ENCODE measurements around the gene RAB8A.
A peak's percentile ranks its signal among the peaks of the same experiment; 100 is the strongest.

The RAB8A gene

DNA sequence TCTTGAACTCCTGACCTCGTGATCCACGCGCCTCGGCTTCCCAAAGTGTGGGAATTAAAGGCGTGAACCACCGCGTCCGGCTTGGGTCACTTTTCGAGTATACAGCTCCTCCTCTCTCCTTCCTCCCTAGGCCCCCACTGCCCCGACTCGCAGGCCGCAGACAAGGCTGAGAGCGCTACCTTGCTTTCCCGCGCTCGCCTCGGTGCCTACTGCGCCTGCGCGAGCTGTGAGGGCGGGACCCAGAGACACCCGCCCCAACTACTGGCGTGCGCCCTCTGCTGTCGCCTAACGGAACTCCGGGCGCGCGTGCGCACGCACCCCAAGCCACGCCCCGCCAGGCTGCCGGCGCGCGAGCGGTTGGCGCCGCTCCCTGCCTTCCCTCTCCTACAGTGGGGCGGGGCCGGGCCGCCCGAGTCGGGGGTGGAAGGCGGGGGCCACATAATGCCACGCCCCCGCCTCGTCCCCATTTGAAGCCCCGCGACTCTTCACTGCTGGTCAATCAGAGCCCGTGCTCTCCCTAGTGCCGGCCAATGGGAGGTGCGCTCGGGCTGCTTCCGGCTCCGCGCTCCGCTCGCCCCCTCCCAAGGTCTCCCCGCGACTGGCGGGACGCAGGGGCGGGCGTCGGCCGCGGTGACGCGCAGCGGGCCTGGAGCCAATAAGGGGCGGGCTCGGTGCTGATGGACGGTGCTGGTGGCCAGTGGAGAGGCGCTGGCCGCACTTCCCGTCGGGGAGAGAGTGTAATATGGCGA, at the start of gene RAB8A:
Gene RAB8A, plus strand, starts transcription at position 730 of the 749 bp plus-strand sequence. Its CDS starts 13 bp downstream, at position 743.
- peak; percentile 95 for DNase-seq

DNA sequence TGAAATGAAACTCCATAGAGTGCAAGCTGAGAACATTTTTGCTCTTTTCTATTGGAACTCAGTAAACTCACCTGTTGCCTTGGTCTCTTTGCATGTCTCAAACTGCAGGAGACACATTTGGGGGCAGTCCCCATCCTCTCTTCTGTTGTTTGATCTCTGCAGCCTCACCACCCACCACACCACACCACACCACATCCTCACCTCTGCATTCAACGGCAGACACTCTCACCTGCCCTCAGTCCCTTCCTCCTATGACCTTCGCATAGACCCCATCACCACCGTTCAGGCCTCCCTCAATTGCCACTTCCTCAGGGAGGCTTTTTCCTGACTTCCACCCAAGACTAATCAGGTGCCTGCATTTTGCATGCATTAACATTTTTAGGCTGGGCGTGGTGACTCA, 49.7 kb upstream of the RAB8A start:
- DNase-seq: no peak

DNA sequence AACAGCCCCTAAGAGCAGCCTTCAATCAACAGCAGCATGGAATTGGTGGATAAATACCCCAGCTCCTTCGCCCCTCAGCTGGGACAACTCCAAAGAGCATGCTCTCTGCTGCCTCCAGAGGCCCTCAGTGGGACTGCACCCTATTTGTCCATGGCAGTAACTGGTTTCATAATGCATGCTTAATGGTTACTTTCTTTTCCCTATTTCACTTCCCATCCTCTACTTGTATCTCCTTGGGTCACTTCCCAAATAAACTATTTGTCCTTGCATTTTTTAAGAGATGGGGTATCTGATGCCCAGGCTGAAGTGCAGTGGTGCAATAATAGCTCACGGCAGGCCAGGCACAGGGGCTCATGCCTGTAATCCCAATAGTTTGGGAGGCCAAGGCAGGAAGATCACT, 48.9 kb upstream of the RAB8A start:
- DNase-seq: no peak

DNA sequence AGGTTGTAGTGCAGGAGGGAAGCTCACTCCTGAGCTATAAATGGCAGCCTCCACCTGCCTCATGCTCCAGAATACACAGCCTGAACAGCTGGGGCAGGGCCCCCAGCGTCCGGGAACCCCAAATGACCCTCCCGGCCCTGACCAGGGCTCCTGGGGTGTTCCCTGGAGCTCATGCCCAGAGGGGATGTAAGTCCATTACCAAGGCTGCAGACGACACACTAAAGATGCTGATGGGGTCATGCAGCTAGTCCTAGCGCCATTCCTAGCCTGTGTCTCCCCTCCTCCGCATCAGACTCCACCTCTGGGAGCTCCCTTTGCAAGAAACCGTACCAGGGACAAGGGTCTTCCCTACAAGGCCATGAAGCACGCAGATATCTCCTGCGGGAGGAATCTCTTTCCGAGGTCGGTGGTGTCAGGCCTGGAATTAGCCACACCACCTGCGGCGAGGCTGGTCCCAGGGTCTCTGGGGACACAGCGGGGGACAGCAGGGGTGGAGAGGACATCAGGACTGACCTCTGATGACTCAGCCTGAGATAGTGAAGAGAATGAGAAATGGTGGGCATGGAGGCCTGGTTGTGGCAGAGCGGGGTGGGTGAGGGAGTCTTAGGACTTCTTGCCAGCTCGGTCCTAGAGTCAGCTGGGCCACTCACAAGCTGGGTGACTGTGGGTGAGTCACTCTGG, 47.3 kb upstream of the RAB8A start:
- DNase-seq: no peak

DNA sequence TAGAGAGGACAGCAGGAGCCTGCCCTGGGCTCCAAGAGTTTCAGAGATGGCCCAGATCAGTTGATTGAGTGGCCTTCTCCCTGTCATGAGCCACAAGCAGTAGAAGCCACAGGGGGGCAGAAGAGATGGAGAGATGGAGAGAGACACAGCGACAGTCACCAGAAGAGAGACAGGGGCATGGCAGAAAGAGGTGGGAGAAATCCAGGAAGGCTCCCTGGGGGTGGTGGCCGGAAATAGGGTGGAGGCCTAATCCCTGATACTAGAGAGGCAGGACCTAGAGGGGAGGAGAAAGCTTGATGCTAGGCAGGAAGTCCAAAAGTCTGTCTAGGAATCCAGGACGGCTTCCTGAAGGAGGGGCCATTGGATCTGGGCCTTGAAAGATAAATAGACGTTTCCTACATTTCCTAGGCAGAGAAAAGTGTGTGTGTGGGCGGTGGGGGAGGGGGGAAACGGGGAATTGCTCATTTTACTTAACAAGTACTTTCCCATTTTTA, 45.0 kb upstream of the RAB8A start:
- no peak for DNase-seq

DNA sequence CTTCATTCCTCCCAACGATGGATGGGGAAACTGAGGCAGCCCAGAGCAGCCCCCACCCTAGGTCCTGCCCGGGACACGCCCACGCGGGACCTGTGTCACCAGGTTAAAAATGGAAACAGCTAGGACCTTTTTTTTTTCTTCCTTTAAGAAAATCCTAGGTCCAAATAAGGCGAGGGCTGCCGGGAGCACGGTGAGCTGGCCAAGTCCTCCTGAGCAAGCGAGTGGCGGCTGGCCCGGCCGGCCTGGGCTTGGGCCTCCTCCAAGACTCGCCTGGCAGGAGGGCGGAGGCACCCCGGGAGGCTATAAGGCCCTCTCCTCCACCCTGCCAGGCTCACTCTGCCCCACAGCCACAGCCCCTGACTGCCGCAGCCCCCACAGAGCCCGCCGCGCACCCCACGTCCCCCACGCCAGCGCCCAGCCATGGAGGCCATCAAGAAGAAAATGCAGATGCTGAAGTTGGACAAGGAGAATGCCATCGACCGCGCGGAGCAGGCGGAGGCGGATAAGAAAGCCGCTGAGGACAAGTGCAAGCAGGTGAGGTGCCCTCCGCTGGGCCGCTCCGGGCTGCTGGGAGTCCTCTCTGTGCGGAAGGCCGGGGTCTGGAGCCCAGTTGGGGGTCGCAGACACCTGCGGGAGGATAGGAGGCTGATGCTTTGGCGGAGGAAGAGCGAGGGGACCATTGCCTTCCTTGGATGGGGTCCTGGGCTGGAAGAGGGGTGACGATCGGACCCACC, 44.3 kb upstream of the RAB8A start:
- DNase-seq: no peak

DNA sequence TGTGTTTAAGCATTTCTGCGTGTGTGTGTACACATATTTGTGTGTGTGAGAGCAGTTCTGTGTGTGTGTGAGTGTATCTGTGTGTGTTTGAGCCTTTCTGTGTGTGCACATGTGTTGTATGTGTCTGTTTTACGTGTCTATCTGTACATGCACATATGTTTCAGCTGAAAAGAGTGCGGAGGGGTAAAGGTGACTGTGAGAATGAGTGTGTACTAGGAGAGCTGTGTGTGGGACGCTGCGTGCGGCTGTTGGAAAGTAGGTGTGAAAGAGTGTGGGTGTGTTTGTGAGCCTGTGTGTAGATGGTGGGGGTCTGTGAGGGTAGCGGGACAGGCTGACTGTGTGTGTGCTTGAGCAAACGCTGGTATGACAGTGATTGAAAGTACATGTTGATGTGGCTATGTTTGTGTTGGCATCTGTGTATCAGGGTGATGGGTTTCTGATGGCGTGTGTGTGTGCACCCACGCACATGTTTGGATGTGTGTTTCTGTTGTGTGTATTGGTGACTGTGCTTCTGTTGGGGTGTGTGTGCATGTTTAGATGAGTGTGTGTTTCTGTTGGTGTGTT, 42.9 kb upstream of the RAB8A start:
- DNase-seq: no peak

DNA sequence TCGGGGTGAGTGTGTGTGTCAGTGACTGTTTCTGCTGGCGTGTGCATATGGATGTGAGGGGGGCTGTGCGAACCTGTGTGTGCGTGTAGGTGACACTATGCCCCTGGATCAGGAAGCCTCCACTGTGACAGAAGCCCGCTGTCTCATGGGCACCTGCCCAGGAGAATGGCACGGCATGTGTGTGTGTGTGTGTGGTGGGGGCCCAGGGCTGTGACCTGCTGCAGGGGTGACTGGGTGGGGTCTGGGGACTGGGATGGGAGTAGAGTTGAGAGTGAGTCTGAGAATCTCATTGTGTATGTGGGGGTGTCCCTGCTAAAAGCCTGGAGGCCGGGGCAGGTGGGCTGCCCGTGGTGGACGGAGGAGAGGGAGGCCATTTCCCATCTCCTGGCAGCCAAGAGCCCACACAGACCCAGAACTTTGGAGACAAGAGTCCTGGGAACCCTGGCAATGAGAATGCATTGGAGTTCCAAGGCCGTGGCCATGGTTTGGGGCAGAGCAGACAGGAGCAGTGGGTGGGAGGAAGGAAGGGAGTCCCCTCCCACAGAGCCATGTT, 41.8 kb upstream of the RAB8A start:
- DNase-seq: no peak

DNA sequence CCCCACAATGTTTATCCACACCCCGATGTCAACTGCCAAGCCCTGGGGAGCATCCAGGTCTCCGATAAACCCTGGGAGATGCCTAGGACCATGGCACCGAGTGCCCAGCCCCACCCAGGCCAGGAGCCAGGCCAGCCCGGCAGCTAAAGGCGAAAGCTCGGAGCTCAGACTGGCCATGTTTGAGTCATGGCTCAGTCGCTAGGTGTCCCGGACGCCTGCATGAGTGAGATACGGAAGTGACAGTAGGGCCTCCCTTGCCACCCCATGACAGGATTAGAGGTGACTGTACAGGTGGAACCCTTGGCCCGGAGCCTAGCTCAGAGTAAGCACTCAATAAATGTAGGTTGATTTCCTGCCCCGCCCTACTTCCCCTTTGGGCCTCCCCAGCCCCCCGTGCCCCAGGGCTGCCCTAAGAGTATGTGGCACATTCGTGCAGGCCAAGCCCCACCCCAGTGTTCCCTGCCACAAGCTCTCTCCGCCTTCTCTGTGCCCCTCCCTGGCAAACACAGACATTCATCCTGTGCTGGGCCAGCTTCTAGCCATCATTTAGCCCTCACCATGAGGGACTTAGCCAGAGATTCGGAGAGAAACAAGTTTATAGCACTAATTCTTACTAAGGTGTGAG, 41.2 kb upstream of the RAB8A start:
- DNase-seq: no peak

DNA sequence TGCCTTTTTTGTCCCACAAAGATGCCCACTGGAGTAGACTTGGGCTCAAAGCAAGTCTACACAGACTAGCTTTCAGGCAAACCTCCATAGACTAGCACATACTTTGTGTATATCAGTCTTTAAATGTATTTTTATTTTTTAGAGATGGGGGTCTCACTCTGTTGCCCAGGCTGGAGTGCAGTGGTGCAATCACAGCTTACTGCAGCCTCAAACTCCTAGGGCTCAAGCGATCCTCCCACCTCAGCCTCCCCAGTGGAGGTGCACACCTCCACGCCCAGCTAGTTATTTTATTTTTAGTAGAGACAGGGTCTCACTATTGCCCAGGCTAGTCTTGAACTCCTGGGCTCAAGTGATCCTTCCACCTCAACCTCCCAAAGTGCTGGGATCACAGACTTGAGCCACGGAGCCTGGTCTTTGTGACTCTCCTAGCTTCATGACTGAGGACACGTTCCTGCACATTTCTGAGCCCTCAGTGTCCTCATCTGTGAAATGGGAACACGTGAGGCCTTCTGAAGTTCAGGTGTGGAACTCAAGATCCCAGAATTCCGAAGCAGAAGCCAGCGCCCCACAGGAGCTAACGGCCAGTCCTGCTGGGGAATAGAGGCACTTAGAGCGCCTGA, 40.5 kb upstream of the RAB8A start:
- DNase-seq: no peak

DNA sequence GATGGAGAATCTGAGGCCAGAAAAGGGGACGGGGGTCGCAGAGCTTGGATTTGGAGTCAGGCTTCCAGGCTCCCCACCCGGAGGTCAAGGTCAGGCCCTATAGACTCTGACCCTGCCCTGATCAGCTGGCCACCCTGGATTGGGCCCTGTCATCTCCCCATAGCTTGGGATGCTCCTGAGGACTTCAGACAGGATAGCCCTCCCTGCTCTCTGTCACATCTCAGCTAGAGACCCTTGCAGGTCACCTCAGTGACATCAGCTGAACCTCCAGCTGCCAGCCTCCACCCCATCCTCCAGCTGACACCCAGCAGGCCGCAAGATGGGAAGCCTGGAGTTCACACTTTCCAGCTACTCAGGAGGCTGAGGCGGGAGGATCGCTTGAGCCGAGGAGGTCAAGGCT, 38.2 kb upstream of the RAB8A start:
- DNase-seq: no peak

DNA sequence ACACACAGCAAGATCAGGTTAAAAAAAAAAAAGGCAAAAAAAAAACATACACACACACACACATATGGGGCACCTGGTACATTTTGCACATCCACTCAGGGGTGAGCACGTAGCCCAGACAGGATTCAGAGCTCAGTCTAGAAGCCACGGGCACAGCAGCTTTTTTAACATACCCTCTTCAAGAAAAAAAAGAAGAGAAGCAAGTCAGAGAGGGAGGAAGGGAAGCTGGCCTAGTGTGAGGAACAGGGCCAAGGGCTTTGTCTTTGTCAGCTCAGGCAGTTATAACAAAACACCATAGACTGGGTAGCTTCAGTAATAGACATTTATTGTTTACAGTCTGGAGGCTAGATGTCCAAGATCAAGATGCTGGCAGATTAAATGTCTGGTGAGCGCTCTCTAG, 37.7 kb upstream of the RAB8A start:
- no peak for DNase-seq

DNA sequence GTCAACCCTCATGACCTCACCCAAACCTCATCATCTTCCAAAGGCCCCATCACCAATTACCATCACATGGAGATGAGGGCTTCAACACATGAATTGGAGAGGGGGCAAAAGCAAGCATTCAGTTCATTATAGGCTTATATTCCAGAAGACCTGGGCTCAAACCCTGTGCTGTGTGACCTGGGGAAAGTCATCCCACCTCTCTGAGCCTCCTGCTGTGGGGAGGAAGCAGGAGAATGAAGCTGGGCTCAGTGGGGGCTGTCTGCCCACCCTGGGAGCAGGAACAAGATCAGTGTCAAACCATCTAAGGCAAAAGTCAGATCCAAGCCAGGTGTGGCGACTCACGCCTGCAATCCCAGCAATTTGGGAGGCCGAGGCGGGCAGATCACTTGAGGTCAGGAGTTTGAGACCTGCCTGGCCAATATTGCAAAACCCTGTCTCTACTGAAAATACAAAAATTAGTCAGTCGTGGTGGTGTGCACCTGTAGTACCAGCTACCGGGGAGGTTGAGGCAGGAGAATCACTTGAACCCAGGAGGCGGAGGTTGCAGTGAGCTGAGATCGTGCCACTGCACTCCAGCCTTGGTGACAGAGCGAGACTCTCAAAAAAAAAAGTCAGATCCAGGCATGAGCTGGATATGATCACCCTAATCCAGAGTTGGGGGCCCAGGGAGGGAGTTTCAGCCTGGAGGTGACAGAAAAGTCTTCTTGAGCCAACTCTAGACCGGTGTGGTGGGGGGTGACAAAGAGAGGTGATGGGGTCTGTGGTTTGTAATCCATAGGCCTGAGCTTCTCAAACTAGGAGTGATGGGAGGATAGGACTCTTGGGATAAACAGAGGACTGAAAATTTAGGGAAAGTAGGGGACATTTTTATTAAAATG, 37.0 kb upstream of the RAB8A start:
- DNase-seq: no peak

DNA sequence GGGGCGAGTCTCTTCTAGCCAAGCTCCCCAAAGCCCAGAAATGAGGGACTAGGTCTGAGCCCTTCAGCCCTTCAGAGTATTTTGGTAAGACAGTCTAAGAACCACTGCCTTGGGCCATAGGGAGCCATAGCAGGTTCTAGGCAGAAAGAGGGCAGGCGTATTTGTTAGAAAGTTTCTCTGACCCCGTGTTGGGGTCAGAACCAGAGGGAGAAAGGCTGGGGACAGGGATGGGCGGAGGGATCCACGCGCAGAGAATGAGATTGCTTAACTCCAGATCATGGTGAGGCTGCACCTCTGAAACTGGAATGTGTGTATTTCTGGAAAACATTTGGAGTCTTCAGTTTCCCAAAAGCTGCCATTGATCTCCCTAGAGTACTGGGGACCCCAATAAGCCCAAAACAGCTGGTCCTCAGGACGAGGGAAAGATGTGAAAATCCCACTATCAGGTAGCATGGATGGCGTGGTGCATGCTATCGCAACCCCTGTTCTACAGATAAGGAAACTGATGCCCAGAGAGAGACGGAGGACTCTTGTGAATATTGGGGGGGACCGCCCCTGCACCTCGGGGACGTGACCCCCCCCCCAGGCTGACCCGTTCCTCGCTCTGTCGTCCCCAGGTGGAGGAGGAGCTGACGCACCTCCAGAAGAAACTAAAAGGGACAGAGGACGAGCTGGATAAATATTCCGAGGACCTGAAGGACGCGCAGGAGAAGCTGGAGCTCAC, 36.1 kb upstream of the RAB8A start:
- DNase-seq: no peak

DNA sequence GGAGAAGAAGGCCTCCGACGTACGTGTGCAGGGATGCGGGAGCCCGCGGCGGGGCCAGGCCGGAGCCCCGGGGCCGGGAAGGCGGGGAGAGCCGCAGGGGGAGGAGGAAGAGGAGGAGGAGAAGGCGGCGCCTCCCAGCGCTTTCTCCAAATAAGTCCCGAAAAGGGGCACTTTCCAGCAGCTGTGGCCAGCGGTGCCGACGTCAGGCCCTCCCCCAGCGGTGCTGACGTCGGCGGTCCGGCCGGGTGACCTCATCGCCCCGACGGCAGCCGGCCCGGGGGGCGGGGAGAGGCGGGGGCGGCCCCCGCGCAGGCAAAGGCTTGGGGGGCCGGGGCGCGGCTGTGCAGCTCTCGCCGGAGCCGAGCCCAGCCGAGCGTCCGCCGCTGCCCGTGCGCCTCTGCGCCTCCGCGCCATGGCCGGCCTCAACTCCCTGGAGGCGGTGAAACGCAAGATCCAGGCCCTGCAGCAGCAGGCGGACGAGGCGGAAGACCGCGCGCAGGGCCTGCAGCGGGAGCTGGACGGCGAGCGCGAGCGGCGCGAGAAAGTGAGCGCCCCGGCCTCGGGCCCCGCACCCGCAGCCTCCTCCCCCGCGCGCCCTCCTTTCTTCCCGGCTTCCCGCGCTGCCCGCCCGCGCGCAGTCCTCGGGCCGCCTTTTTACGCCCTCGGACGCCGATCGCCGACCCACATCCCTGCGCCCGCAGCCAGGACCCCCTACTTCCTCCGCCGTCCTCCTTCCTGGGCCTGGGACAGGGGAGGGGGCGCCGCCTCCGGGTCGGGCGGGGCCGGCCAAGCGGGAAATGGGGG, 35.3 kb upstream of the RAB8A start, which contains the start of gene TPM4:
Gene TPM4, plus strand, starts transcription at position 342 of the 804 bp plus-strand sequence. Its CDS starts 71 bp downstream, at position 413.
- peak; percentile 66 for DNase-seq

DNA sequence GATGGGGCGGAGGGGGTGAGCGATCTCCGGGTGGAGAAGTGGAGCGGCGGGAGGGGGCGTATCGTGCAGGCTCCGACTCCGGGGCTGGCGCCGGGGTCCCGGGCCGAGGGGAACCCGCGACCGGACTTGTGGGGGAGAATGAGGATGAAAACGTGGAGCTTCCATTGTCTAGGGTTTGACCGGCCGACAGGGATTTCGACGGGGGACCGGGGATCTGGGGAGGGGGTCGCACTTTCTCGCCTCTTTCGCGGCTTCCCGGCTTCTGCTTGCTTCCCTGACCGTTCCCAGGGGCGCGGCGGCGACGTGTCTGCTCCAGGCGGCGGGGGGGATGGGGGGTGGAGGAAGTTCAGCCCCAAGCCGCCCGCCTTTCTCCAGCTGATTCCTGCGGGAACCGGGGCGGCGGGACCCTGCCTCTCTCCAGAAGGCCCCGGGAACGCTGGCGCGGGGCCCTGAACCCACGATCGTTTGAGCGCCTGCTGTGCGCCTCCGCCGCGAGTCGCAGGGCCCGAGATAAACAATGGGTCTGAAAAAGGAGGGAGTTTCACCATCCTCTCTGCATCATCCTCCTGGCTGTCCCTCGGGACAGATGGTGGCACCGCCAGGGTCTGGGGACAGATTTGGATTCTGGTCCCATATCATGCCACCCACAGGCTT, 34.6 kb upstream of the RAB8A start:
- no peak for DNase-seq

DNA sequence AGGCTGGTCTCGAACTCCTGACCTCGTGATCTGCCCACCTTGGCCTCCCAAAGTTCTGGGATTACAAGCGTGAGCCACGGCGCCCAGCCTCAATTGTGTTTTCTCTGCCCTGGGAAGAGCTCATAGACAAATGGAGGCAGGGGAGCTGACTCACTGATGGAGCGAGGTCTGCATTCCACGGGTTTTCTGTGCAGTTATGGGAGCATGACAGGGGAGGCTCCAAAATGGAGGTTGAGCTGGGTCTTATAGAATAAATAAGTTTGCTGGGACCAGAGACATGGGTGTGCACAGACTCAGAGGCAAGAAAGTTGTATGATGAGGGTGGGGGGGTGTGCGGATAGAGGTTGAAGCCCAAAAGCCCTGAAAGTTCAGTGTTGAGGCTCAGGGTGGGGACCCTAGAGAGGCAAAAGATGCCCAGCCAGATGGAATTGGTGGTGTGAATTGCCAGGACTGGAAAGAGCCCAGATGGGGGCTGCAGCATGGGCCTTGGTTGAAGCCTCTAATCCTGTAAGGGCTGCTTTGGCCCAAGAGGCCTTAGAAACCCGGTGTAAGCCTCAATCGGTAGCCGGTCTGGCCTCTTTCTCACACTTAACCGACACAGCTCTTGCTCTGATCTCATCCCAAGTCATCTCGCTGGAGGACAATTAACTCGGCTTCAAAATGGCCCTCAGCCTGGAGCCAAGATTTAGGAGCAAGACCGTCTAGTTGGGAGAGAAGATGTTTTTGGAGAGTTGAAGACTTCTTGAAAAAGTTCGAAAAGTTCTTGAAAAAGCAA, 33.5 kb upstream of the RAB8A start:
- no peak for DNase-seq
